ENCODE results near the gene ETV3. TPM values are rescaled to one million over a fixed set of nuclear protein-coding genes. Genes with fewer than 3 reads are reported as not detected.

Gene ETV3
- total RNA-seq, 1 donor from 2014 or later = 31.8 TPM

- Mint-ChIP-seq H3K36me3 (ENCODE audit: insufficient read depth) (no peaks in the 10 kb centered on the region), H3K4me1 (ENCODE audit: low read depth) (peaks cover 5% of the 10 kb centered on the region), H3K27me3 (peaks cover 19% of the 10 kb centered on the region), H3K27ac (no peak overlapping the region), H3K4me3 (ENCODE audit: low read depth) (no peak overlapping the region), H3K9me3 (ENCODE audit: low read depth) (no peaks in the 10 kb centered on the region)
- no peak for TF ChIP-seq CTCF (IDR thresholded peaks at IDR 0.05; ENCODE audit: unreplicated experiment)
- no peak for DNase-seq (ENCODE audit: low spot score, unreplicated experiment)
These were observed 48.4 kb downstream of the ETV3 start for GRCh38 chr1:157089789-157090188.

- no peak overlapping the region for H3K27ac Mint-ChIP-seq
- H3K27me3 Mint-ChIP-seq = peaks cover 15% of the 10 kb centered on the region
- H3K4me3 Mint-ChIP-seq (ENCODE audit: low read depth) = no peak overlapping the region
- DNase-seq (ENCODE audit: low spot score, unreplicated experiment) = no peak
- no peaks in the 10 kb centered on the region for H3K36me3 Mint-ChIP-seq (ENCODE audit: insufficient read depth)
- no peaks in the 10 kb centered on the region for H3K9me3 Mint-ChIP-seq (ENCODE audit: low read depth)
- TF ChIP-seq CTCF (IDR thresholded peaks at IDR 0.05; ENCODE audit: unreplicated experiment) = no peak
- peaks cover 5% of the 10 kb centered on the region for H3K4me1 Mint-ChIP-seq (ENCODE audit: low read depth)
These were observed 49.6 kb downstream of the ETV3 start for GRCh38 chr1:157088607-157089006.

DNA sequence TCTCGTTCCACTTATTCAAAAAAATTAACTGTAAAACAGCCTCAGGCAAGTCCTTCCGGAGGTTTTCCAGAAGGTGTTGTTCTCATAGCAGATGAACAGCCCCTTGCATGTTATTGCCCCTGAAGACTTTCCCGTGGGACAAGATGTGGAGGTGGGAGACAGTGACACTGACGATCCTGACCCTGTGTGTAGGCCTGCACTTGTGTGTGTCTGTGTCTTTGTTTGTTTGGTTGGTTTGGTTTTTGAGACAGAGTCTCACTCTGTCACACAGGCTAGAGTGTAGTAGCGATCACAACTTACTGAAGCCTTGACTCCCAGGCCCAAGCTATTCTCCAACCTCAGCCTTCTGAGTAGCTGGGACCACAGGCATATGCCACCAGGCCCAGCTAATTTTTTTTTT, 51.2 kb downstream of the ETV3 start:
- peaks cover 5% of the 10 kb centered on the region for H3K4me1 Mint-ChIP-seq (ENCODE audit: low read depth)
- no peak overlapping the region for H3K4me3 Mint-ChIP-seq (ENCODE audit: low read depth)
- no peaks in the 10 kb centered on the region for H3K36me3 Mint-ChIP-seq (ENCODE audit: insufficient read depth)
- H3K9me3 Mint-ChIP-seq (ENCODE audit: low read depth) = no peaks in the 10 kb centered on the region
- H3K27me3 Mint-ChIP-seq = peaks cover 12% of the 10 kb centered on the region
- no peak overlapping the region for H3K27ac Mint-ChIP-seq
- DNase-seq (ENCODE audit: low spot score, unreplicated experiment) = no peak
- TF ChIP-seq CTCF (IDR thresholded peaks at IDR 0.05; ENCODE audit: unreplicated experiment) = no peak

DNA sequence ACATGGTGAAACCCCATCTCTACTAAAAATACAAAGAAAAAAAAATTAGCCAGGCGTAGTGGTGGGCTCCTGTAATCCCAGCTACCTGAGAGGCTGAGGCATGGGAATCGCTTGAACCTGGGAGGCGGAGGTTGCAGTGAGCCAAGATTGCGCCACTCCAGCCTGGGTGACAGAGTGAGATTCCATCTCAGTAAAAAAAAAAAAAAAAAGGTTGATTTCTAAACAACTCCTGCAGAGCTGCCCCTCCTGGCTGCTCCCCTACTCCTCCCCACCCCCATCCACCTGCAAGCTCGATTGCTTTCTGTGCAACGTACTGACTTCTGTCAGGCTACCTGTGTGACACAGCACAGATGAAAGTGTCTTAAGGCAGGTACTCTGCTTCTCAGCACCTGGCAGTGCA, 51.9 kb downstream of the ETV3 start:
- peaks cover 5% of the 10 kb centered on the region for H3K4me1 Mint-ChIP-seq (ENCODE audit: low read depth)
- H3K4me3 Mint-ChIP-seq (ENCODE audit: low read depth) = no peak overlapping the region
- no peaks in the 10 kb centered on the region for H3K9me3 Mint-ChIP-seq (ENCODE audit: low read depth)
- no peak for TF ChIP-seq CTCF (IDR thresholded peaks at IDR 0.05; ENCODE audit: unreplicated experiment)
- no peaks in the 10 kb centered on the region for H3K36me3 Mint-ChIP-seq (ENCODE audit: insufficient read depth)
- no peak overlapping the region for H3K27ac Mint-ChIP-seq
- peaks cover 9% of the 10 kb centered on the region for H3K27me3 Mint-ChIP-seq
- DNase-seq (ENCODE audit: low spot score, unreplicated experiment) = no peak

- no peaks in the 10 kb centered on the region for H3K36me3 Mint-ChIP-seq (ENCODE audit: insufficient read depth)
- H3K27me3 Mint-ChIP-seq = peaks cover 6% of the 10 kb centered on the region
- no peaks in the 10 kb centered on the region for H3K9me3 Mint-ChIP-seq (ENCODE audit: low read depth)
- TF ChIP-seq CTCF (IDR thresholded peaks at IDR 0.05; ENCODE audit: unreplicated experiment) = no peak
- no peak overlapping the region for H3K4me3 Mint-ChIP-seq (ENCODE audit: low read depth)
- DNase-seq (ENCODE audit: low spot score, unreplicated experiment) = no peak
- no peak overlapping the region for H3K27ac Mint-ChIP-seq
- H3K4me1 Mint-ChIP-seq (ENCODE audit: low read depth) = peaks cover 4% of the 10 kb centered on the region
These were observed 52.8 kb downstream of the ETV3 start for GRCh38 chr1:157085421-157085820.
